Measurements from ENCODE around the gene LAYN.

LAYN gene

DNA sequence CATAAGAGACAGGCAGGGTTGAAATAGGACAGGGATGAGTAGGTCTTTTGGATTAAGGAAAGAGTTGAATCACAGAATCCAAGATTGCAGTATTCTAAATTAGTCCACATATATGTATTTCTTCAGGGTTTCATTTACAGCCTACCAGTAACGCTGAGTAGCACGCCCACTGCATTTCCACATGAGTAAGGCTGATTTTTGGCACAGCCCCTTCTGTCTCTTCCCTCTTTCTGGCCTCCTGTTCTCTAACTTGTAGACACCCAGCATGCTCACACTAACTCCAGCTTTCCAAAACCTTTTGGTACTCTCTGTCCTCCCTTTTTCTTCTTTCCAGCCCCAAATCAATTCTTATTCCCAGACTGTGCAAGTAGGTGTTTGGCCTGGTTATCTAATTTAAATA, 58.0 kb downstream of the LAYN start:
- DNase-seq = no peak

- no peak for DNase-seq
Observed at GRCh38 chr11:111601636-111601978, 61.1 kb downstream of the LAYN start.

GRCh38 chr11:111601979-111602864, 61.7 kb downstream of the LAYN start, which contains the start of gene SIK2:
TSS of gene SIK2 (plus strand) at chr11:111602449. CDS start at chr11:111602564, 115 bp downstream.
- peak; percentile 93 to 94 for DNase-seq

DNA sequence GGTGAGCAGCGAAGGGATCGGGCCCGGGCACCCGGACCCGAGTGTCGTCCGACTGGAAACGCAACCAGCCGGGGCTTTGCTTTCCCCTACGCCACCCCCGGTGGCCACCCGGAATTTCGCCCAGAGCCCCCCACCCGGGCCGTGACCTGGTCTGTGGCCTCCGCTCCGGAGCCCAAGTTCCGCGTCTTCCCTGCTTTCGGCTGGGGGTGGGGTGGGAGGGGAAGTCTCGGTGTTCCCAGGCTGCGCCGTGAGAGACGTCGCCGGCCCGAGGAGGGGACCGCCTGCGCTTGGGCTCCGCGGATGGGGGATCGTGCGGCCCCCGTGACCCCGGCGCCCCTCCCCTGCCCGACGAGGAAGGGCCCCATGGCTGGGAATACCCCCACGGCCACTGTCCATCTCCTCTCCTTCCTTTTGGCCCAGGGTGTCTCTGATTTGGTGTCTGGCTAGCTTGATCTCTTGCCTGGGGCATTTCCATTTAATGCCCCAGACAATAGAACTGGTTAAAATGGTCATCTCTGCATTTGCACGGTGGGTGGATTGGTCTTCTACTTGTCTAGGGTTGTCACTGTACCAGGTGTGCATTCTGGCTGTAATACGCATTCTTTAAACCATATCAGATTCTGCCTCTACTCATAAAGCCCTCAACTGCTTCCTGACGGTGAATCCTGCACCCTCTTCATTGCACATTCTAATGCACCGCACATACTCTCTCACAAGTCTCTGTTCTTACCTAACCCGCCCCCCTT, 62.5 kb downstream of the LAYN start:
- DNase-seq = peak; percentile 19 to 44

GRCh38 chr11:111603611-111604130, 63.2 kb downstream of the LAYN start:
- no peak for DNase-seq

DNA sequence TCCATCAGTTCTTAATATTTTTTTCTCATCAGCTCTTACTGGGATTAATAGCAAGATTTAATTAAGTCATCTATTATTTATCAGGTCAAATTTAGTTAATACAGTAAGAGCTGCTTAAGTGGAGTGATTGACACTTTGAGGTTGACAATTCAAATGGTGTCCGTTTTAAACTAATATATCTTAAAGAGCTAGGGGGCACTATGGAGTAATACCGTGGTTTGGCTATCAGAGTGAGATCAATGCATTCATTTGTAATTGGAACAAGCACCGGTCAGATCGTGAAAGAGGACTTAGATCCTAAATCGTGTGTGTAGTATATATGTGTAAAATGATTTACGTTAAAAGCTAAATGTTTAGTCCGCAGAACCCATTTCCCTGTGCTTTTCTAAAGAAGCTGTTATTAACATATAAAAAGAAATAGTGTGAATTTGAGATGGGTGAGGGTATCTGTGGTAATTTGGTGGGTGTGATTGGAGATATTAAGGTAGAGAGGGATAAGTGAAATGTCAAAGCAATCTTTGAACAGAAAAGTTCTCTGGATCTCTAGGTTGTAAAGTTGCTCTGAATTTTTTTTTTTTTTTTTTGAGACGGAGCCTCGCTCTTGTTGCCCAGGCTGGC, 64.0 kb downstream of the LAYN start:
- peak in 1 of 2 donors; percentile 74 for DNase-seq

GRCh38 chr11:111605681-111606080, 65.2 kb downstream of the LAYN start:
- DNase-seq = no peak

DNA sequence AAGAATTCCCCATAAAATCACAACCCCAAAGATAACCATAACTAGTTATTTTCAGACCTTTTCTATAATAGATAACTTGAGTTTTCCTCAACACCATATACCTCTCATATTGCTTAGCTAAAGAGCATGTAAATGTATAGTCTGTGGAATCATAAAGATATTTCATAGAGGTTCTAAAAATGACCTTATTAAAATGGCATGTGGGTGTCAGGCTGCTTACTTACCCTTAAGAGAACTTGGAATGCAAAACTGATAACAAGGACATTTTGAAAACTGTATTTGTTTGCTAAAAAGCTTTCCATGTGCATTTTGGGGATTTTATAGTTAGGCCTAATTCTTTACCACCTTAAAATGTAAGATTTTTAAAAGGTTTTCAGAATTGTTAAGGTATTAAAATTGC, 66.5 kb downstream of the LAYN start:
- DNase-seq = no peak

DNA sequence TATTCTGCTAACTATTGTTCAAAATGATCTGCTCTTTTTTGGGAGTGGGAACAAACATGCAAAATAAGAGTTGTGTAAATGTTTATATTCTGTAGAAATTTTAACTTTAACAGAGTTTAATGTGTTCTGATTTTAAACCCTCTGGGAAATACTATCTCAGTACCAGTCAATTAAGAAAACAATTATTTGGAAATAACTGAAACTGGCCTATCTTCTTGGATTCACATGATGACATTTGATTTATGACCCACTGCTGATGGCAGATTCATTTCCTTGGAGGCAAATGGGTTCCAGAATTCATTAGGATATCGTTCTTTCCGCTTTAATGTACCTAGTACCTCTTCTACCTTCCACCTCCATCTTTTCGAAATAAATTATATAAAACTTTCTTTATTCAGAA, 67.2 kb downstream of the LAYN start:
- no peak for DNase-seq

Data from CD4-positive, alpha-beta T cell treated with Interleukin-4 for 1 hour (primary cell).